Psoas muscle (tissue), 8 donors: ENCODE data around the gene TBC1D14. TPM values are rescaled to one million over a fixed set of nuclear protein-coding genes. Genes with fewer than 3 reads are reported as not detected.

ENCODE experiments used
- ATAC-seq, 4 donors: fragments of 200-7000 bp; cut with Tn5 transposase; one replicate each; pipeline ENCODE4 v1.9.1; 2020; ENCODE audit warnings: moderate library complexity in 3 of 4, mild to moderate bottlenecking in 2 of 4
- DNase-seq, 2 donors: peaks; one replicate each; pipeline ENCODE4 v3.0.0-alpha.2; 2020
- H3K27ac ChIP-seq: fragments of 200-600 bp; one replicate; pipeline ENCODE4 v1.8.0; 2022
- H3K27me3 ChIP-seq, 3 donors: fragments of 200-600 bp in 1 of 3; one replicate each; pipeline versions ENCODE4 v1.6.1 to v1.8.0; 2013 to 2022; ENCODE audit warnings: low read length in 2 of 3, mild to moderate bottlenecking in 2 of 3, moderate library complexity in 1 of 3; ENCODE audit not compliant: insufficient read depth in 3 of 3
- H3K36me3 ChIP-seq, 2 donors: fragments of 200-600 bp in 1 of 2; one replicate each; pipeline versions ENCODE4 v1.6.1 to v1.8.0; 2013 to 2022; ENCODE audit warnings: low read depth in 1 of 2, mild to moderate bottlenecking in 1 of 2, moderate library complexity in 1 of 2; ENCODE audit not compliant: insufficient read depth in 1 of 2
- H3K4me1 ChIP-seq: fragments of 200-600 bp; one replicate; pipeline ENCODE4 v1.8.0; 2022
- H3K4me3 ChIP-seq: fragments of 200-600 bp; one replicate; pipeline ENCODE4 v1.8.0; 2022; ENCODE audit warnings: mild to moderate bottlenecking
- H3K9me3 ChIP-seq: fragments of 200-600 bp; one replicate; pipeline ENCODE4 v1.8.0; 2022
- CTCF ChIP-seq: fragments of 200-600 bp; IDR thresholded peaks from one replicate; pipeline ENCODE4 v1.8.0; 2022; ENCODE audit warnings: antibody characterized with exemption
- WGBS, 3 donors: extraction: QIAGEN DNeasy Blood & Tissue Kit; methylation state at CpG; one replicate each; pipeline versions ENCODE4 v1.1.6 to v1.1.7; 2013; 5-methylcytosine and 5-hydroxymethylcytosine counted together
- intact Hi-C, 2 donors: fragments of 100-400 bp; cut with DNase I; formaldehyde crosslinking; loops; one replicate each; pipeline versions ENCODE4 v1.11.0 to v1.14.2; 2022
- polyA plus RNA-seq, 3 donors: library from polyadenylated mRNA; stranded (reverse); fragments of 200-250 nt; gene quantifications; one replicate each; pipeline ENCODE4 v1.2.3, GENCODE V29; 2013
- total RNA-seq, 4 donors: library from RNA; stranded (reverse); fragmentation: NEBNext Ultra II Directional in 2 of 4; extraction: Animal tissue kit (Norgen Biotek cat#: 25700) in 2 of 4; gene quantifications; one replicate each; pipeline versions ENCODE4 v1.2.1 to v1.2.4, GENCODE V29; 2021 to 2023
- donor health status: healthy with polysubstance abuse.
- donor health status: DM: no; HTN: no; CAD: no; lungs with moderate emphysema.
- donor health status: Bipolar disorder and iron deficiency.
- donor health status: healthy.
- donor health status: DM: yes; HTN: yes; CAD: no.
- donor health status: DM: no; HTN: no; CAD: no.
- donor health status: DM: no; HTN: no; CAD: no.
- donor health status: DM: yes; HTN: yes; CAD: no.

Gene TBC1D14
- total and polyA plus RNA-seq, 7 donors: 14.7 to 45.5 (median 33.1) TPM

DNA sequence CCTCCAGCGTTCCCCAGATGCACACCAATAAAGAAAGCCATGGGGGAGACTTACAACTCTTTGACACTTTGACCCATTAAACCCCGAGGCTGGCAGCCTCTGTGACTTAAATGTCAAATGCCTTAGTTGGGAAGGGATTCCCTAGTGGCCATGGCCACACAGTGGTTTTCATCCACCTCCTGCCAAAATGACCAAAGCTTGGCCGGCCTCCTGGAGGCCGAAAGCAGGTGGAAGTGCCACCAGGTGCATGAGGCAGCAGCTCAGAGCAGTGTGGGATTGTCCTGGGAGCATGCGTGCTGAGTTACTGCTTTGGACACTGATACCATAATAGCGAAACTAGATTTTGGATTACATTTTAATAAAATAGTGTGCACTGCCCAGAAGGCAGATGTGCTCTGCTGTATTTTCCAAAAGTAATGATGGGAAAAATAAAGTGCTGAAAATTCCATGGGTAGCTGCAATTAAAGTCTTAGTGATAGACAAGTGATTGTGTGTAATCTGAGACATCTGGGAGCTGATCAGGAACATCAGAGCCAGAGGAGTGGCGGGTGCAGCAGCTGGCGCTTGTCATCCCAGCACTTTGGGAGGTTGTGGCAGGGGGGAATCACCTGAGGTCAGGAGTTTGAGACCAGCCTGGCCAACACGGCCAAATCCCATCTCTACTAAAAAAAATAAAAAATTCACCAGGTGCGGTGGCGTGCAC lies 93.7 kb downstream of the TBC1D14 start:
- peak; percentile 55 to 94 (median 78) for ATAC-seq
- DNase-seq: peak in 1 of 2 donors; percentile 65
- peak; percentile 22 for TF ChIP-seq CTCF
- Histone ChIP-seq H3K36me3 (peaks cover 2 to 87% of the 10 kb centered on the region in 2 donors), H3K4me1 (peaks cover 26% of the 10 kb centered on the region), H3K27me3 (no peaks in the 10 kb centered on the region), H3K9me3 (no peaks in the 10 kb centered on the region), H3K4me3 (no peak overlapping the region), H3K27ac (peak overlapping the region; percentile 74)
- intact Hi-C loops: no loop called here
- WGBS, 3 donors: 36 to 48% (median 44%) methylated on average over 11 of the region's 11 CpGs

- no peak overlapping the region for H3K4me3 ChIP-seq
- ATAC-seq (peak in 1 of 4 donors; percentile 26), DNase-seq (no peak)
- H3K36me3 ChIP-seq: peaks cover 2 to 82% of the 10 kb centered on the region in 2 donors
- no peaks in the 10 kb centered on the region for H3K27me3 ChIP-seq
- intact Hi-C loops: no loop called here
- WGBS, 3 donors: 62 to 74% (median 73%) methylated on average over 8 of the region's 8 CpGs
- H3K27ac ChIP-seq: peak overlapping the region; percentile 74
- H3K4me1 ChIP-seq: peaks cover 29% of the 10 kb centered on the region
- no peaks in the 10 kb centered on the region for H3K9me3 ChIP-seq
- no peak for TF ChIP-seq CTCF
Measured at GRCh38 chr4:7003879-7004240, 94.2 kb downstream of the TBC1D14 start.

DNA sequence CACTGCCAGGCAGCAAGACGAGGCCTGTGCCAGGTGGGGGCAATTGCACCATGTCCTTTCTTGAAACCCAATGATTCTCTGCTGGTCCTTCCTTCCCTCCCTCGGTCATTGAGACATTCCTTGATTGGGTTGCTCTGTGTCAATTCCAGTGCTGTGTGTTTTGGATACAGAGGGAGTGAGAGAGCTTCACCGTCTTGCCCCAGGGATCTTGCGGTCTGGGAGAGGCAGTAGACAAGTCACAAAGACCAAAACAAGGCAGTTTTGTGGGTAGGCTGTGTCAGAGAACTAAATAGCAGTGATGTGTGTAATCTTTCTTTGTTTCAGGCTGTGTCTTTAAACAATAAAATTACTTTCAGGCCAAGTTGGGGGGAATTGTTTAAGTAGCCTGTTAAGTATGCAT lies 94.7 kb downstream of the TBC1D14 start:
- WGBS, 3 donors: 73 to 83% (median 82%) methylated on average over 4 of the region's 4 CpGs
- peak overlapping the region; percentile 74 for H3K27ac ChIP-seq
- ATAC-seq (no peak), DNase-seq (no peak)
- no peaks in the 10 kb centered on the region for H3K27me3 ChIP-seq
- peaks cover 33% of the 10 kb centered on the region for H3K4me1 ChIP-seq
- no peaks in the 10 kb centered on the region for H3K9me3 ChIP-seq
- intact Hi-C loops: no loop called here
- no peak overlapping the region for H3K4me3 ChIP-seq
- TF ChIP-seq CTCF: no peak
- H3K36me3 ChIP-seq: peaks cover 2 to 77% of the 10 kb centered on the region in 2 donors

GRCh38 chr4:7005571-7005970 lies 95.9 kb downstream of the TBC1D14 start:
- peaks cover 2 to 66% of the 10 kb centered on the region in 2 donors for H3K36me3 ChIP-seq
- 83 to 89% (median 86%) methylated on average over 4 of the region's 4 CpGs for WGBS, 3 donors
- peaks cover 44% of the 10 kb centered on the region for H3K4me1 ChIP-seq
- DNase-seq (no peak), ATAC-seq (no peak)
- intact Hi-C loops: no loop called here
- TF ChIP-seq CTCF: no peak
- H3K9me3 ChIP-seq: no peaks in the 10 kb centered on the region
- no peaks in the 10 kb centered on the region for H3K27me3 ChIP-seq
- H3K27ac ChIP-seq: no peak overlapping the region
- H3K4me3 ChIP-seq: no peak overlapping the region

- ATAC-seq (no peak), DNase-seq (no peak)
- TF ChIP-seq CTCF: no peak
- no peaks in the 10 kb centered on the region for H3K9me3 ChIP-seq
- H3K4me3 ChIP-seq: no peak overlapping the region
- peaks cover 2 to 66% of the 10 kb centered on the region in 2 donors for H3K36me3 ChIP-seq
- H3K4me1 ChIP-seq: peaks cover 44% of the 10 kb centered on the region
- H3K27ac ChIP-seq: no peak overlapping the region
- no peaks in the 10 kb centered on the region for H3K27me3 ChIP-seq
- intact Hi-C loops: no loop called here
- WGBS, 3 donors: 73 to 83% (median 74%) methylated on average over 3 of the region's 3 CpGs
Measured at GRCh38 chr4:7006411-7006810, 96.8 kb downstream of the TBC1D14 start.
